DOHH2 (cell line): Measurements from ENCODE around the gene FRS3.

ENCODE experiments used
- CTCF ChIP-seq: fragments of 200-600 bp; sonication (generic); IDR thresholded peaks from one replicate; pipeline ENCODE4 v1.5.1; 2014; ENCODE audit warnings: antibody characterized with exemption, mild to moderate bottlenecking, low read depth, low read length; ENCODE audit not compliant: poor library complexity, severe bottlenecking
- EZH2phosphoT487 ChIP-seq: fragments of 200-600 bp; sonication (generic); IDR thresholded peaks from 2 replicates; pipeline ENCODE4 v1.6.1; 2017; ENCODE audit warnings: borderline replicate concordance, mild to moderate bottlenecking, antibody characterized with exemption, low read length, moderate library complexity, mixed read lengths

DNA sequence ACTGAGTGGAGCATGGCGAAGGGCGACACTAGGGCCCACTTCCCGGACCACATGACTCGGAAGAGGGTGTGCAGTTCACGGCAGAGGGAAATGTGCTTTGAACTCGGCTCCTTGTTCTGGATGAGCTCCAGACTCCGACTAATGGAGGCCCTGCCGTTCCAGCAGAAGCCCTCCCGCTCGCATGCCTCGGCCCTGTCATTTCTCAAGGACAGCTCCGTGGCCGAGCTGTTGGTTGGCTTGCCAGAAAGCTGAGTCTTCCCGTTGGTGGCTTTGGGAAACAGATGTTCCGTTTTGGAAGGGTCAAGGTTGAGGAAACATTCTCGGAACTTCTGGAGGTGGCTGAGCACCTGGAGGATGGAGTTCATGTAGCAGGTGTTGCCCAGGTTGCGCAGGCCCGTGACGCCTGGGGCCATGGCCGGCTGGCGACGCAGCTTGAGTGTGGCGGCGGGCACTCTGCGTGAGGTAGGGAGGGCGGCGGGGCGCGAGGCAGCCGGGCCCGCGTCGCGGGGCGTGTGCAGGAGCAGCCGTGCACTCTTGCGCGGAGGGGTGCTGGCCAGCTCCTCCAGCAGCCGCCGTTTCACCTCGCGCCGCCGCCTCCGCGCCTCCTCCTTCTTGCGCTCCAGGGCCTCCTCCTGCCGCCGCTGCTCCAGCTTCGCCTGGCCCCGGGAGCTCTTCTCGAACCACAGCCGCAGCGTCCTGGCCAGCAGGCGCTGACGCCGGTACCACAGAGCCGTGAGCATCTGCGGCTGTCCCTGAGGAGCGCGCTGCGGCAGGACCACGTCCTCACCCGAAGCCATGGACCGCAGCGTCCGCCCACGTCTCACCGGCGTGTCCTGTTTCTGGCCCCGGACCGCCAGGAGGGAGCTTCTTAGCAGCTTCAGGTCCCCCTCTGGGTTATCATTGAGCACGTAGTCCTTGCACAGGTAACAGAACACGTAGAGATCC is 26.4 kb upstream of the FRS3 start:
- no peak for TF ChIP-seq CTCF
- no peak for TF ChIP-seq EZH2phosphoT487
